Measurements from ENCODE around the gene MOB1A. TPM values are rescaled to one million over a fixed set of nuclear protein-coding genes. Genes with fewer than 3 reads are reported as not detected.
A peak's percentile ranks its signal among the peaks of the same experiment; 100 is the strongest.
"Not testable (repeated sequence)": the region's sequence is repeated elsewhere in the genome, so short reads cannot be mapped to it uniquely, and the experiment has no call there.

Gene MOB1A
- total and polyA plus RNA-seq, 2 experiments from 2014 or later = 36.2 to 111 TPM

GRCh38 chr2:74188018-74188601 is 9.4 kb upstream of the MOB1A start:
- H3K27me3 ChIP-seq (ENCODE audit: insufficient read depth) = no peaks in the 10 kb centered on the region
- H3K4me1 Mint-ChIP-seq = peaks cover 17% of the 10 kb centered on the region
- peak; percentile 52 for DNase-seq (ENCODE audit: low spot score)

GRCh38 chr2:74186706-74187105 is 8.0 kb upstream of the MOB1A start:
- H3K4me2 ChIP-seq; H3K9me3 Mint-ChIP-seq; H3K79me2 ChIP-seq (replicated peaks; ENCODE audit: insufficient read depth); H3K4me3 ChIP-seq; H3K36me3 ChIP-seq (ENCODE audit: insufficient read depth); H3K27me3 Mint-ChIP-seq (ENCODE audit: insufficient read depth, low read depth, poor library complexity); H3K9me2 ChIP-seq (ENCODE audit: insufficient read depth); H3K27ac ChIP-seq (ENCODE audit: low read depth); DNase-seq (ENCODE audit: low spot score); H3K36me3 Mint-ChIP-seq (ENCODE audit: low read depth); H4K20me1 ChIP-seq (replicated peaks; ENCODE audit: insufficient read depth); H3K4me3 Mint-ChIP-seq; H3K27me3 ChIP-seq (ENCODE audit: insufficient read depth); H2AFZ ChIP-seq; H3K27ac Mint-ChIP-seq; ATAC-seq: not testable (repeated sequence)
- H3K4me1 ChIP-seq (ENCODE audit: insufficient read depth) = peaks cover 20% of the 10 kb centered on the region
- peaks cover 13% of the 10 kb centered on the region for H3K4me1 Mint-ChIP-seq
- H3F3A ChIP-seq (replicated peaks; ENCODE audit: low read depth) = peaks cover 11% of the 10 kb centered on the region; the same call in 1 of the 2 replicates

More at GRCh38 chr2:74188018-74188601, 9.4 kb upstream of the MOB1A start:
- Histone ChIP-seq H3K27ac (ENCODE audit: low read depth) (peak overlapping the region; percentile 56), H4K20me1 (replicated peaks; ENCODE audit: insufficient read depth) (no peaks in the 10 kb centered on the region), H3K9me2 (ENCODE audit: insufficient read depth) (peaks cover 3% of the 10 kb centered on the region; the same call in 1 of the 2 replicates), H3K4me3 (no peak overlapping the region), H3K36me3 (ENCODE audit: insufficient read depth) (no peaks in the 10 kb centered on the region), H3K79me2 (replicated peaks; ENCODE audit: insufficient read depth) (no peaks in the 10 kb centered on the region), H2AFZ (no peak overlapping the region), H3K4me1 (ENCODE audit: insufficient read depth) (peaks cover 21% of the 10 kb centered on the region), H3K4me2 (no peak overlapping the region; the same call in 1 of the 2 replicates), H3F3A (replicated peaks; ENCODE audit: low read depth) (peaks cover 11% of the 10 kb centered on the region; the same call in 1 of the 2 replicates)
- Mint-ChIP-seq H3K27me3 (ENCODE audit: insufficient read depth, low read depth, poor library complexity) (peaks cover 3% of the 10 kb centered on the region), H3K27ac (peak overlapping the region; percentile 84), H3K9me3 (no peaks in the 10 kb centered on the region), H3K36me3 (ENCODE audit: low read depth) (no peaks in the 10 kb centered on the region), H3K4me3 (no peak overlapping the region; the same call in 2 of the 3 replicates)
- no peak for TF ChIP-seq STAT1 (IDR thresholded peaks at IDR 0.05; ENCODE audit: unreplicated experiment)
- no peak for TF ChIP-seq CREB1 (CRISPR knock-in tag; IDR thresholded peaks at IDR 0.05; ENCODE audit: low read depth)
- TF ChIP-seq NANOG (IDR thresholded peaks at IDR 0.05; ENCODE audit: borderline replicate concordance) = no peak
- TF ChIP-seq CTCF (conservative IDR thresholded peaks at IDR 0.05; ENCODE audit: low read depth in 2 of 2) = no peak
- TF ChIP-seq REST (IDR thresholded peaks at IDR 0.05; ENCODE audit: unreplicated experiment) = no peak
- ATAC-seq = peak; percentile 75

All from GM23338 (cell line).